CMK (cell line): ENCODE results near the gene EVI5L.
A peak's percentile ranks its signal among the peaks of the same experiment; 100 is the strongest.

Experiments
- DNase-seq: peaks from one replicate; pipeline ENCODE4 v3.0.0-alpha.2; 2010; ENCODE audit warnings: low read depth

Gene EVI5L

GRCh38 chr19:7898967-7899366 lies 68.9 kb downstream of the EVI5L start:
- no peak for DNase-seq

GRCh38 chr19:7899751-7900378 lies 69.8 kb downstream of the EVI5L start:
- DNase-seq: no peak

- DNase-seq: no peak
Observed at GRCh38 chr19:7900401-7900870, 70.4 kb downstream of the EVI5L start.

GRCh38 chr19:7900931-7901330 lies 70.9 kb downstream of the EVI5L start:
- no peak for DNase-seq

GRCh38 chr19:7901337-7901736 lies 71.3 kb downstream of the EVI5L start:
- DNase-seq: no peak

DNA sequence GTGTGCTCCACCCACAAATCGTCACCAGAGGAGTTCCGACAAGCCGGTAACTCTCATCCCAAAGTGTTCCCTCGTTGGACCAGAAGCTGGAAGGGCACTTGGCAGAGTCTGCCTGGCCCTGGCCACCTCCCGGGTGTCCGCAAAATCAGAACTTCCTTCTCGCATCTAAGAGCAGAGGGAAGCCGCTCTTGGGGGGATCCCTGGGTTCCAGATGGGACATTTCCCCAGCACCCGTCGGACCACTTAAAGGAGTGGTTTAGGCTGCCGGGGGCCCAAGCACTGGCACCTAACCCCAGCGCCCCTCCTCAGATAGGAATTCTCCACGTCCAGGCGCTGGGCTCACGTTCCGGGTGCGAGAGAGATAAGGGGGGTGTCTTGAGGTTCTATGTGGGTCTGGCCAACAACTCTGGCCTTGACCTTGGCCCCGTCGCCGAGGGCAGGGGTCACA lies 72.8 kb downstream of the EVI5L start:
- DNase-seq: no peak

GRCh38 chr19:7903244-7904073 lies 73.4 kb downstream of the EVI5L start, which contains the start of gene MAP2K7:
Gene MAP2K7 (plus strand): TSS chr19:7903877. CDS start chr19:7903945, 68 bp downstream.
- DNase-seq: peak; percentile 98

DNA sequence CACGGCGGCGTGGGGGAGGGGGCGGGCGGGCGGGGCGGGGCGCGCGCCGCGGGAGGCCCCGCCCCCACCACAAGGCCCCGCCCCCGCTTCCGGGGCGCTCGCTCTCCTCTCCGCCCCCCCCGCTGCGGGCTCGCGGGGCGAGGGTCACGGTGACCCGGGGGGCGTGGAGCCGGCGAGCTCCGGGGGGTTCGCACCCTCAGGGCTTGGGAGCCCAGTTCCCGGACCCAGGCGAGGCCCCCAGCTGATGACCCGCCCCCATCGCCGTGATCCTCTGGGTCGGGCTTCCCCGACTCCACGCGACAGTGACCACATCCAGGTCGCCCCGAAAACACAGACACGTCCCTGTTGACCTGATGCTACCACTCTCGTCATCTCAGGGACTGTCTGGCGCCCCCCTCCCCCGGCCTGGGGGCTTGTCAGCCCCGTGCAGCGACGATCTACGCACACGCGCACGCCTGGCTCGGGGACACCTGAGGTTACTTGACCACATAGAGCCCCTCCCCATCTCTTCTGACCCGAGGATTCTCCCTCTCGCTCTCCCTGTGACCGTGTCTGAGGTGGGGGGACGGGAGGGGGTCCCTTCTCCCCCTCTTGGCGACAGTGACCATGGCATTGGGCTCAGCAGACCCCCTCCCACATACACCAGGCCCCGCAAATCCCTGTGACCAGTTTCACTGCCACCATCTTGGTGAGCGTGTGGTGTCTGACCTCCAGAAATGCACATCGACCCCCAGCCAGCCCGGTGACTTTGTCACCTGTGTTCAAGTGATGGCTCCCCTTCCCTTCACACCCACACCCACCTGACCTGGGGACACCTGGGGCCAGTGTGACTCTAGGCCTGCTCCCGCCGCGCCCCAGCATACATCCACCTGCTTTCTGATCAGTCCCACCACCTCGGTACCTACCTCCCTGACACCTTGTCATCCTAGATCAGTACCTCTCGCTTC lies 74.3 kb downstream of the EVI5L start:
- no peak for DNase-seq

- DNase-seq: no peak
Observed at GRCh38 chr19:7905268-7905667, 75.2 kb downstream of the EVI5L start.

DNA sequence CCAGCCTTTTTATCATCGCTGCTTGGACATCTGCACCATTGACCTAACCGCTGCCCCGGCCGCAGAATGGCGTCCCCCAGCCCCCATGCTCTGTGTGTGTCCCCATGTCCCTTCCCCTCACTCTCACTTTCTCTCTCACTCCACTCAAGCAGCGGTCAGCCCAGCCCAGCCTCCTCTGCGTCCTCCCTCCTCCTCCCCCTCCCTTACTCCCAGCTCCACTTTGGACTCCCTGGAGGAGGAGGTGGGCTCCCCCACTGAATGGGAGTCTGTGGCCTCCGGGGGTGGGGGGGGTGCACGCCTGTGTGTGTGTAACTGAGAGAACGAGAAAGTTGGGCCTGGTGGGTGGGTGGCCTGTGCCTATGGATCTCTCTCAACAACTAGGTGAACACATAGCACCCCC lies 75.8 kb downstream of the EVI5L start:
- DNase-seq: no peak

- DNase-seq: no peak
Observed at GRCh38 chr19:7907122-7907521, 77.1 kb downstream of the EVI5L start.

DNA sequence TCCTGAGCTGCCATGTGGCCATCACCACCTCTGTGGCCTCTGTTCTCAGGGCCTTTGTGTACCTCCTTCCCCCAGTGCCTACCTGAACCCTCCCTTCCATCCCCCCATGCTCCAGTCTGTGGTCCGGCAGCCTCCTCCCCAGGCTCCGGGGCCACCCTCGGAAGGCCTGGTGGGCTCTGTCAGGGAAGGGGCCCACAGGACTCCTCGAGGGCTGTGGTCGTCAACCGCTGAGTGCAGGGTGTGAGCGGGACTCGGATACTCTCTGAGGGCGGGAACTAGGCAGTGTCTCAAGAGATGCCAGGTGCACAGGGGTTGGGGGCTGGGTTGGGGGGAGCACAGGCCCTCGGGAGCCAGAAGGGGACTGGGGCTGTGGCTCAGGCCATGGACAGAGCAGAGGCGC lies 77.5 kb downstream of the EVI5L start:
- no peak for DNase-seq

- DNase-seq: no peak
Observed at GRCh38 chr19:7908078-7908699, 78.2 kb downstream of the EVI5L start.

GRCh38 chr19:7908742-7909461 lies 78.9 kb downstream of the EVI5L start:
- no peak for DNase-seq

DNA sequence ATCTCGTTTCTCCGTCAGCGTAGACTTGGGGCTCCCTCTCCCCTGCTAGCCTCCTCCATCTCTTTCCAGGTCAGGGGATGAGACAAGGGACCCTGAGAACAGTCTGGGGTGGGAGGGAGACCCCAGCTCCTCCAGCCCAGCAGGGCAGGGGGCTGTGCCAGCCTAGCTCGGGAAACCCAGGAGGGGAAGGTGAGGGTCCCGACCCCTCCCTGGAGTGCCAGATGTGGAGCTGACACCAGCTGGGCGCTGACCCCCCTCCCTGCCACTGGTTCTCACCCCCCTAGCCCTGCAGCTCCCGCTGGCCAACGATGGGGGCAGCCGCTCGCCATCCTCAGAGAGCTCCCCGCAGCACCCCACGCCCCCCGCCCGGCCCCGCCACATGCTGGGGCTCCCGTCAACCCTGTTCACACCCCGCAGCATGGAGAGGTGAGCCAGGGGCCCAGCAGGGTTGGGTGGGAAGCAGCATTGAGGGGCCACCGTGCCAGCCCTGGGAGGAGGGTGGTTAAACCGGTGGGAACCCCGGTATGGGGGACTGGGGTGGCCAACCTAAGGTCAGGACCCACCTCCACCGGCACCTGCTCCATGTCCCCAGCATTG lies 79.6 kb downstream of the EVI5L start:
- DNase-seq: no peak

DNA sequence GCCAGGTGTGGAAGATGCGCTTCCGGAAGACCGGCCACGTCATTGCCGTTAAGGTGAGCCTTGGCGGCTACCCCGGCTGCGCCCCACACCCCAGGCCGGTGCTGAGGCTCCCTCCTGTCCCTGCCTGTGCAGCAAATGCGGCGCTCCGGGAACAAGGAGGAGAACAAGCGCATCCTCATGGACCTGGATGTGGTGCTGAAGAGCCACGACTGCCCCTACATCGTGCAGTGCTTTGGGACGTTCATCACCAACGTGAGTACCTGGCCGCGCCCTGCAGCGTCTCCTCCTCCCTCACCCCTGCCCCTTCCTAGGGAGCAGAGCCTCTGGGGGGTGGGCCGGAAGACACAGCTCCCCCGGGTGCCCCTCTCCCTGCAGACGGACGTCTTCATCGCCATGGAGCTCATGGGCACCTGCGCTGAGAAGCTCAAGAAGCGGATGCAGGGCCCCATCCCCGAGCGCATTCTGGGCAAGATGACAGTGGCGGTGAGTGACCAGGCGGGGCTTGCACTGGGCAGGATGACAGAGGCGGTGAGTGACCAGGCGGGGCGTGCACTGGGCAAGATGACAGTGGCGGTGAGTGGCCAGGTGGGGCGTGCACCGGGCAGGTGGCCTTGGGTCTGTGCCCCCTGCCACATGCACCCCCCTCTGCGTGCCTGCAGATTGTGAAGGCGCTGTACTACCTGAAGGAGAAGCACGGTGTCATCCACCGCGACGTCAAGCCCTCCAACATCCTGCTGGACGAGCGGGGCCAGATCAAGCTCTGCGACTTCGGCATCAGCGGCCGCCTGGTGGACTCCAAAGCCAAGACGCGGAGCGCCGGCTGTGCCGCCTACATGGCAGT lies 80.5 kb downstream of the EVI5L start:
- DNase-seq: no peak

- DNase-seq: no peak
Observed at GRCh38 chr19:7911508-7912143, 81.6 kb downstream of the EVI5L start.

- DNase-seq: no peak
Observed at GRCh38 chr19:7912144-7912696, 82.2 kb downstream of the EVI5L start.
